T-helper 2 cell (primary cell): ENCODE results near the gene AGGF1.
A peak's percentile ranks its signal among the peaks of the same experiment; 100 is the strongest.
"Not testable (repeated sequence)": the region's sequence is repeated elsewhere in the genome, so short reads cannot be mapped to it uniquely, and the experiment has no call there.

Experiments used
- DNase-seq, 5 experiments: peaks; one replicate each; pipeline versions ENCODE4 v3.0.0 to v3.0.0-alpha.2; 2012 to 2022
- total RNA-seq, 2 donors: gene quantifications; one replicate each; lab custom pipeline; 2026; lab: John Stamatoyannopoulos, UW

AGGF1 gene, protein sequence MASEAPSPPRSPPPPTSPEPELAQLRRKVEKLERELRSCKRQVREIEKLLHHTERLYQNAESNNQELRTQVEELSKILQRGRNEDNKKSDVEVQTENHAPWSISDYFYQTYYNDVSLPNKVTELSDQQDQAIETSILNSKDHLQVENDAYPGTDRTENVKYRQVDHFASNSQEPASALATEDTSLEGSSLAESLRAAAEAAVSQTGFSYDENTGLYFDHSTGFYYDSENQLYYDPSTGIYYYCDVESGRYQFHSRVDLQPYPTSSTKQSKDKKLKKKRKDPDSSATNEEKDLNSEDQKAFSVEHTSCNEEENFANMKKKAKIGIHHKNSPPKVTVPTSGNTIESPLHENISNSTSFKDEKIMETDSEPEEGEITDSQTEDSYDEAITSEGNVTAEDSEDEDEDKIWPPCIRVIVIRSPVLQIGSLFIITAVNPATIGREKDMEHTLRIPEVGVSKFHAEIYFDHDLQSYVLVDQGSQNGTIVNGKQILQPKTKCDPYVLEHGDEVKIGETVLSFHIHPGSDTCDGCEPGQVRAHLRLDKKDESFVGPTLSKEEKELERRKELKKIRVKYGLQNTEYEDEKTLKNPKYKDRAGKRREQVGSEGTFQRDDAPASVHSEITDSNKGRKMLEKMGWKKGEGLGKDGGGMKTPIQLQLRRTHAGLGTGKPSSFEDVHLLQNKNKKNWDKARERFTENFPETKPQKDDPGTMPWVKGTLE
- total RNA-seq, result 12.8 to 18.3 reads per million in 2 donors

DNA sequence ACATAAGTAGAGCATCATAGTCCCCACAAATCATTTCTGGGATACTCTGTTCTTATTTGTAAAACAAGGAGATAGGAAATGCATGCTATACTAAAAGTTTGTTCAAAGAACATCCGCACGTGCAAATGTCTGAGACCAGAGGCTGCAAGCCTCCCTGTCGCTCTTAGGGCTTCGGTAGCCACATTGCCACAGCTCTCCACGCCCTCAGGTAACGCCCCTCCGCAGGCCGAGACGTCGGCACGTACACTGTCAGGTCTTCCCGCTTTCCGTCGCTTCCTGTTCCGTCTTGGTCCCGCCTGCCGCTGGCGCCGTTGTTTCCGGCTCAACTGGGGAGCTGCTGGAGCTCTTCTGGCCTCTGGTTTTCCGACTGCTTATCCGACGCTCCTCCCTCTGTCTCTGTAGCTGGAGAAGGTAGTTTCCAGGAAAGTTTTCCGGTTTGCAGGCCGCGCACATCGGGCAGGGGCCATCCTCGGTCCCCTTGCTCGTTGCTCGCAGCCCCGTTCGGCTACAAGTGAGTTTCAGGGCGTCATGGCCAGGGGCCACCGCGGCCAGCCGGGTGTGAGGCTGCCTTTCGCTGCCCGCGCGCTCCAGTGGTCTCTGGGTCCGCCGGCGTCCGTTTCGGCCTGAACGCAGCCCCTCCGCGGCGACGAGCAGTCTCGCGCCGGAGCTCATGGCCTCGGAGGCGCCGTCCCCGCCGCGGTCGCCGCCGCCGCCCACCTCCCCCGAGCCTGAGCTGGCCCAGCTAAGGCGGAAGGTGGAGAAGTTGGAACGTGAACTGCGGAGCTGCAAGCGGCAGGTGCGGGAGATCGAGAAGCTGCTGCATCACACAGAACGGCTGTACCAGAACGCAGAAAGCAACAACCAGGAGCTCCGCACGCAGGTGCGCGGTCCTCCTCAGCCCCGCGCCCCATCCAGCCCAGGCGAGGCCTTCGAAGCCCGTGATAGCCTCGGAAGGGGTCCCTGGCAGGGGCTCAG lies at the start of gene AGGF1:
Gene AGGF1, plus strand, starts transcription at position 308 of the 975 bp plus-strand sequence. Its CDS starts 363 bp downstream, at position 671.
- peak; percentile 70 to 98 (median 88) for DNase-seq

DNA sequence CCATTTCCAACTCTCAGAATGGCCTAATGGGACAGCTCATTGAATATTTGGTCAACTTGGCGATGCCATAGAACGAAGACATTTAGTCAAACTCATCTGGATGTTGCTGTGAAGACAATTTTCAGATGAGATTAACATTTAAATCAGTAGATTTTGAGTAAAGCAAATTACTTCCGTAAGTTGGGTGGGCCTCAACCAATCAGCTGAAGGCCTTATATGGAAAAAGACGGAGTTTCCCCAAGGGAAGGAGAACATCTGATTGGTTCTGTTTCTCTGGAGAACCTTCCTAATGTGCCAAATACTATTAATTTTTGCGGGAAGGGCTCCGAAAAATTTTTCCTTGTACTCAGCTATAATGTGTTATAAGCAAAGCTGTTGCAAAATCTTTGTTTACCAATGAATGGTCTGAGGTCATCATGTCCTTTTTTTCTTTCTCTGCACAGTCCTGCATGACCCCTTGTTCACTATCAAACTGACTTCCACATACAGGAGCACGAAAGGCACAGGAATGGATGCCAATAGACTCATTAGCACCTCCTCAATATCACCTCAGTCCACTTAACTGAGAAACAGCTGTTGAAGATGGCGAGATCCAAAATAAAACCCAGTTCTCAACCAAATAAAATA lies 49.6 kb upstream of the AGGF1 start:
- DNase-seq, result no peak

DNA sequence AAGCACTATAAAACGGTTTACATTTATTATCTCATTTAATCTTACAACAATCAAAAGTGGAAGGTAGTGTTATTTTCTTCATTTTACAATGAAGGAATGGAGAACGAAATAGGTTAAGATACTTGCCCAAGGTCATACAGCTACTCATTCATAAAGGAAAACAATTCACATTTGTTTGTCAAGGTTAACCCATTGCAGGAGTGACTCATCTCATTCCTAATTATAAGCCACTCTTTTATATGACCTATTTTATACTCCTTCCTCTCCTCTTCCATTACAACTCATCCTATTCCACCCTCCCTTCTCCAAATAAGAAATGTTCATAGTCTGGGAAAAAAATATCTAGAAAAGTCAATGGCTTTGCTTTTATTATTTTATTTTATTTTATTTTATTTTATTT lies 47.8 kb upstream of the AGGF1 start:
- no peak for DNase-seq

DNA sequence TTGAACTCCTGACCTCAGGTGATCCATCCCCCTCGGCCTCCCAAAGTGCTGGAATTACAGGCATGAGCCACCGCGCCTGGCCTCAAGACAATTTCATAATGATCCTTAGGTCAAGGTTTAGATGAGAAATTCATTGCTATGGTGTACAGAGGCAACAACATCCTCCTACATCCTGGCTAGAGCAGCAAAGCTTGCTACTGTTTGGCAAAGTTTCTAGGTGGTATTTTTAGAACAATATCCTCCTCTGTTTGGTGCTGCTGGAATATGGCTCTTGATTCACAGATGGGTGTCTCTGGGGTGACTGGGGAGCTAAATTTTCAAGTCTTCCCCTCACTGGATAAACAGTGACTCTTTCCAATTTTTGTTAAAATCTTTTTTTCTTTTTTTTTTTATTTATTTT lies 46.7 kb upstream of the AGGF1 start:
- DNase-seq, result no peak

DNA sequence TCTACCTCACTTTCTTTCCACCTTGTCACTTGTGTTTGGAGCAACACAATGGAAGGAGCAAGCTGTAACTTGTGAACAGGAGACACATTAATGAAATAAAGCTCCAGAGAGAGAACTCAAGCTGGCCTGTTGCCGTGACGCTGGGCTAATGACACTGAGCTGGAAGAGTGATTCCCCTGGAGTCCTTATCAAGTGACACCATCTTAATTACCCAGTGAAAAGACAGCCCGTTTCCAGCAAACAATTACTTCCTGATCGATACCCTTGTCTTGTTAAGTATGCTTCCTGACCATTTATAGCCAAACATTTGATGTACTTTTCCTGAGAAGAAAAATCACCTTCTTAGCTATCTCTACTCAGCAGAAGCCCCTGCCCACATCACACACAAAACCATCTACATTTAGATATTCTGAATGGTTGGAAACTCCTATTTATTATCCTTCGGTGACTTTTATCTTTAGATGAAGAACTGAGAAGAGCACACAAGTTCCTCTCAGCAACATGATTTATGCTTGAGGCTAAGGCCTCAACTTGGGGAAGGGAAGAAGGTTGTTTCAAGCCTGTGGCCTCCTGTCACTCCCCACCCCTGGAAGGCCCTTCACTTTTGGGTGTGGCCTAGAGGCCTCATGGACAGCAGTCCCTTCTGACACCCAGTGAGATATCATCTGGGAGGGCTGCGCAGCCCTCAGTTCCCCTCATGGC lies 43.2 kb upstream of the AGGF1 start:
- no peak for DNase-seq

DNA sequence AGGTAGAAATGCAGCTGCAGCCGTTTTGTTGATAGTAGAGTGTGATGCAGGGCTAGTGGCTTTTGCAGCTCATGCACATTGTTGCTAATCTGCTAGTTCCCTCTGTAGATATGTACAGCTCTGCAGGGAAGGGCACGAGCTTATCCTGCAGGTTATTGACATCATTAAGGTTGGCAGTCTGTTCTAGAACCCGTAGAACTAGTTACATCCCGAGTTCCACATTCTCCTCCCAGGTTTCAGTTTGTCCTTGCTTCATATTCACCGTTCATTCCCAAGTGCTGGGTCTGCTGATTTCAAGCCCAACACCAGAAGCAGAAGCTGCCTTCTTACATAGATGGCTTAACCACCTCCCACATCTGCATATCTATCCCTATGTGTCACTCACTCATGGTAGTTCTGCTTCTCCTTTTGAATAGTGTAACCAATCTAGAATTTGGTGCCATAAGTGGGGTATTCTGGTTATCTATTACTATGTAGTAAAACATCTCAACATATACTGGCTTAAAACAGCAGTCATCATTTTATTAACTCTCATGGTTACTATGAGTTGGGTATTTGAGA lies 39.2 kb upstream of the AGGF1 start:
- no peak for DNase-seq

DNA sequence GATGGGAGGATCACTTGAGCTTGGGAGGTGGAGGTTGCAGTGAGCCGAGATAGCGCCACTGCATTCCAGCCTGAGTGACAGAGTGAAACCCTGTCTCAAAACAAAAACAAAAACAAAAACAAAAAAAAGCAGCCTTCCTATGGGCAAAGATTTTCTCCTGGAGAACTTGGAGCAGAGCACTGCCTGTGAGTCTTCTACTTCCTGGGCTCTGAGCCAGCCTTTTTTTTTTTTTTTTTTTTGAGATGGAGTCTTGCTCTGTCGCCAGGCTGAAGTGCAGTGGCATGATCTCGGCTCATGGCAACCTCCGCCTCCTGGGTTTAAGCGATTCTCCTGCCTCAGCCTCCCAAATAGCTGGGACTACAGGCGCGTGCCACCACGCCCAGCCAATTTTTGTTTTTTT lies 36.8 kb upstream of the AGGF1 start:
- not testable (repeated sequence) for DNase-seq

DNA sequence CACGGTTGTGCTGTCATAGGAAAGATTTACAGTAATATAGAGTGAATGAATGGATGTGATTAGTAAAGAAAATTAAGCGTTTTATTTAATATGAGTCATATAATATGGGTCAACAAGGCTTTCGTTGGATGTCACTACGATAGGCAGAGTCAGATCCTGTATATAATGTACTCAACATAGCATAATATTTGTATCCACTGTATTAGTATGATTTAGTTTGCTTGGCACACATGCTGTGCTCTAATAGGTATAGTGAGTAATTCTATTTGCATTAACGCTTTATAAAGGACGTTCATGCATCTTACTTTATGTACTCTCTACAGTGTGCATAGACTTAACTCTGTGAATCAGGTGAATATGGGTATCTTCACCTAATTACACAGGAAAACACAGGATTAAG lies 35.9 kb upstream of the AGGF1 start:
- no peak for DNase-seq

DNA sequence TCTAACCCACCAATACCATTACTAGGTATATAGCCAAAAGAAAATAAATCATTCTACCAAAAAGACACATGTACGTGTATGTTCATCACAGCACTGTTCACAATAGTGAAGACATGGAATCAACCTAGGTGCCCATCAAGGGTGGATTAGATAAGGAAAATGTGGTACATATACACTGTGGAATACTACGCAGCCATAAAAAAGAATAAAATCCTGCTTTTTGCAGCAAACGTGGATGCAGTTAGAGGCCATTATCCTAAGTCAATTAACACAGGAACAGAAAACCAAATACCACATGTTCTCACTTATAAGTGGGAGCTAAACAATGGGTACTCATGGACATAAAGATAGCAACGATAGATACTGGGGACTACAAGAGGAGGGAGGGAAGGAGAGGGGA lies 32.0 kb upstream of the AGGF1 start:
- DNase-seq, result not testable (repeated sequence)

DNA sequence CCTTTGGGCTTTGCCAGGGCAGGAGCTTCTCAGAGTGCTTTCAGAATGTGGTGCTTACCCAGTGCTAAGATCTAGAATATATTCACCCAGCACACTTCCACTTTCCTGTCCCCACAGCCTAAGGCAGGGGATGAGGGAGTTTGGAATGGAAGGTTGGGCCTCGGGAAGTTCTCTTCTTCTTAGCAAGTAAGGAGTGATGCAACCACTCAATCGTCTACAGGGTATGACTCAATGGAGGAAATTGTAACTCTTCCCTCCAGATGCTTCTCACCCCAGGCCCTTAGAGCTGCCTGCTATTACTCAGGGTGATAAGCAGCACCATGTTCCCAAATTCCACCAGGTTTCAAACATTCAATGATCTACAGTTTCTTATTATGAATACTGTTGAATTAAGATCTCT lies 30.8 kb upstream of the AGGF1 start:
- DNase-seq, result no peak

DNA sequence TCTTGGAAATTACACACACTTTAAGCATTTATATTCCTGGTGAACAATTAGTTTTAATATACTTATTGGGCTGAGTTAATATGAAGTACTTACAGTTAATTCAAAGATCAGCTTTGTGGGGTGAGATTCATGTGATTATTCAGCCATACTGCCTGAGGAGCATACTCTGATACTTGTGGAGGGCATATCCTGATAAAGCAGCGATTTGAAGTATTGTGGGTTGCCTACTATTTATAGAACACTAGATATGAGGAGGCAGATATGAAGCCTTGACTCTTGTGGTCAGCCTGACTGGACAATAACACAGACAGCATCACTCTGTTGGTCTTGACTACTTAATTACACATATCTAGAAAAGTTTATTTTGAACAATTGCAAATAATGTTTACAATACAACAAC lies 27.0 kb upstream of the AGGF1 start:
- no peak for DNase-seq

DNA sequence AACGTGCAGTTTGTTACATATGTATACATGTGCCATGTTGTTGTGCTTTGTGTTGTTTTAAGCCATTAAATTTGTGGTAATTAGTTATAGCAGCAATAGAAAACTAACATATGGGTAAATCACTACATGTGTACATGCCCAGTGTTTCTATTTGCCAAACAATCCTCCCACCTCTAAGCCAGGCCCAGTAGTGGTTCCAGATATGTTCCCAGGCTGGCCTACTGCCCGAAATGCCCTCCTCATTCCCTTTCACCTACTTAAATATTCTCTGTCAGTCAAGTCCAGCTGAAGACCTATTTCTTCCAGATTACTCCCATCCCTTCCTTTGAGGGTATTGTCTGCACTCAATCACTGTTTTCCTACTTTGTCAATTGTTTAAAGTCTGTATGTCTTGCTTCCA lies 24.1 kb upstream of the AGGF1 start:
- DNase-seq, result no peak

DNA sequence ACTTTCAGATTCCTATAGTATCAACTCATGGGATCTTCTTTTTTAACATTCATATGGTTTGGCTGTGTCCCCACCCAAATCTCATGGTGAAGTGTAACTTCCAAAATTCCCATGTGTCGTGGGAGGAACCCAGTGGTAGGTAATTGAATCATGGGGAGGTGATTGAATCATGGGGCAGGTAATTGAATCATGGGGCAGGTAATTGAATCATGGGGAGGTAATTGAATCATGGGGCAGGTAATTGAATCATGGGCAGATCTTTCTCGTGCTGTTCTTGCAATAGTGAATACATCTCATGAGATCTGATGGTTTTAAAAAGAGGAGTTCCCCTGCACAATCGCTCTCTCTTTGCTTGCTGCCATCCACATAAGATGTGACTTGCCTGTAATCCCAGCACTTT lies 21.8 kb upstream of the AGGF1 start:
- DNase-seq, result no peak

DNA sequence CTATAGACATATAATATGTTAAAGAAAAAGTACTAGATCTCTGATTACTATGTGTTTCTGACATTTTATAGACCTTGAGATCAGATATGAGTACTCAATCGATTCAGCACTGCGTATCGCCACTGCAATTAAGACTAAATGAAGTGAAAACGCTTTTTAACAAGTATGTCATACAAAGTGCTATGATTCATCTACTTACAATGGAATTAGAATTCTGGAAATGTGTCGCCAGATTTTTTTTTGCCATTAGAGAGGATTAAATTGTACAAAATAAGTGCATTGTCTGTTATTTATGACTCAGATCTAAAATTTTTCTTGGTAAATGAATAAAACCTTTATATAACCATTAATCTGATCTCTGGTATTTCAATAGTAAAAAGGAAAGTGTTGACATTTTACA lies 20.0 kb upstream of the AGGF1 start:
- DNase-seq, result no peak

DNA sequence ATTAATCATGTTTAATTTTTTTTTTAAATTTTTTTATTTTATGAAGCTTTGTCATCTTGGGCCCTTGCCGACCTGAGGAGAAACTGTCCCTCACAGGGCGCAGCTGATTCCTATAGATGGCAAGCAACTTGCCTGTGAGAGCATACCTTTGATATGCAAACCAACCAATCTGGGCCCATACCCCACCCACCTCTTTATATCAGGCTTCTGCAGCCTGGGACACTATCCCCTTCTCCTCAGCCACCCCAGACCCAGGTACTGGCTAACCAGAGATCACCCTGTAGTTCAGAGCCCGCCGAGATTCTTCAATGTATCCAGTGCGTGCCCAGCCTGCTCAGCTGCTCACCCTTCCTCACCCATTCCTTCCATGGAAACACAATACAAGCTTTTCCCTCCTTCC lies 18.7 kb upstream of the AGGF1 start:
- no peak for DNase-seq

DNA sequence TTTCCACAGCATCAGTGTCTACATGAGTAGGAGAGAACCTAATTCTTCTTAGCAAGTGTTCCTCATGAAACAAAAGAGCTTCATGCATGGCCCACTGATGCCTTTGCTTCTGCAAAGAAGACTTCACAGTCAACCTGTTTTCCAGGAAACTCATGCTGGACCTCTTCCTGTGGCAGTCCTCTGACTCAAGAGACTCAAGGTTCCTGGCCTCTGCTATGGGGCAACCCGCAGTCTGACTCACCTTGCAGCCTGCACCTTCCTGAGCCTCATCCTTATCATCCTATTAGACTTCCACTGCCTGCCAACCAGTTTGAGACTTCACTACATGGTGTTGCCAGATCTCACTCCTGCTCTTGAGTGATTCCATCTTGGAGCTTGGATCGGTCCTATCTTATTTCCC lies 17.6 kb upstream of the AGGF1 start:
- no peak for DNase-seq

DNA sequence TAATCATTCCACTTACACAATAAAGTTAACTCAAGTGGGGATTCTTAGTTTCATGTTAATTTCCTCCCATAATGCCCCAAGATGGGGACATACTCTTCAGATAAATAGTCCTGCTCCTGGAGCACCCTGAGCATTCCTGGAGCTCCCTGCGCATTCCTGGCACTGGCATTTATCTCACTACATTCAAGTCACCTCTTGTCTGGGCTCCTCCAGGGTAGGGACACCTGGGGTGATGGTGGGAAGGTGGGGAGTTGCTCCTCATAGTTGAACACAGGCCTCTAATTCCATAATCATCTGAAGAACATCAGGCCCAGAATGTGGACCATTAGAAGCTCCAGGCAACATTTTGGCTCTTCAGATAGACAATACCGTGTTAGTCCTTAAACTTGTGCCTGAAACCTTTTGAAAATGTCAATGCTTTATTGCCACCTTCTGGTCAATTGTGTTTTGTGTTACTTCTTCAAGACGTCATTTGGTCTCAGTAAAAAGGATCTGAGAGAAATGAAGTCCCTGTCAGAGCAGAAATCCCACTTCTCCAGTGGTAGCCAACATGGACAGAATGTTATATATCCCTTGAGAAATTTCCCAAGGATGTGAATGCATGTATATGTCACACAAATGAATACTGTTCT lies 14.2 kb upstream of the AGGF1 start:
- peak in 1 of 5 experiments; percentile 58 for DNase-seq

DNA sequence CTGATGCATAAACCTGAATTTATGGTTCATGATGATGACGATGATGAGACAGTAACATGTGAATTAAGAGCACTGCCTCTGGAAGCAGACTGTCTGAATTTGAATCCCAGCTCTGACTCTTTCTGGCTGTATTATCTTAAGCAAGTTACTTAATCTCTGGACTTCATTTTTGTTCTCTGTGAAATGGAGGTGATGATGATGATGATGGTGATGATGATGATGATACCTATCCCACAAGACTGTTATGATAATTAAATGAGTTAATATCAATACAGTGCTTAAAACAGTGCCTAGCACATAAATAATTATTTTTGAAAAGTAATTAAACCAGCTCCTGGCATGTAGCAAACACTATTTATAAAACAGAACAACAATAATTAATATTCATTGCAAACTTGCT lies 13.2 kb upstream of the AGGF1 start:
- no peak for DNase-seq

DNA sequence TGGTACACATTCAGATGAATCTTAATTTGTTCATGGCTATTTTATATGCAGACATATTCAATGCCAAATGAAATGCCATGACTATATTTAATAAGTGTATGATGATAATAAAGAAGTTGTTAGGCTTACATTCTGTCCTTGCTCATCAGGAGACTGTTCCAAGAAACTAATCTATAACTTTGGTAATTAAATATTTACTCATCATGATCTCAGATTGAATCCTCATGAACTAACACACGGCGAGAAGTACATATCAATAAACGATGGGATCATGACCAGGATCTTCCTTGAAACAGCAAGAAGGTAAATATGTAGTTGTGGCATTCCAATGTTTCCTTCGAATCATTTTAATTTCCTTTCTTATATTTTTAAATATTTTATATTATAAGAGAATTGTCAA lies 12.5 kb upstream of the AGGF1 start:
- no peak for DNase-seq

DNA sequence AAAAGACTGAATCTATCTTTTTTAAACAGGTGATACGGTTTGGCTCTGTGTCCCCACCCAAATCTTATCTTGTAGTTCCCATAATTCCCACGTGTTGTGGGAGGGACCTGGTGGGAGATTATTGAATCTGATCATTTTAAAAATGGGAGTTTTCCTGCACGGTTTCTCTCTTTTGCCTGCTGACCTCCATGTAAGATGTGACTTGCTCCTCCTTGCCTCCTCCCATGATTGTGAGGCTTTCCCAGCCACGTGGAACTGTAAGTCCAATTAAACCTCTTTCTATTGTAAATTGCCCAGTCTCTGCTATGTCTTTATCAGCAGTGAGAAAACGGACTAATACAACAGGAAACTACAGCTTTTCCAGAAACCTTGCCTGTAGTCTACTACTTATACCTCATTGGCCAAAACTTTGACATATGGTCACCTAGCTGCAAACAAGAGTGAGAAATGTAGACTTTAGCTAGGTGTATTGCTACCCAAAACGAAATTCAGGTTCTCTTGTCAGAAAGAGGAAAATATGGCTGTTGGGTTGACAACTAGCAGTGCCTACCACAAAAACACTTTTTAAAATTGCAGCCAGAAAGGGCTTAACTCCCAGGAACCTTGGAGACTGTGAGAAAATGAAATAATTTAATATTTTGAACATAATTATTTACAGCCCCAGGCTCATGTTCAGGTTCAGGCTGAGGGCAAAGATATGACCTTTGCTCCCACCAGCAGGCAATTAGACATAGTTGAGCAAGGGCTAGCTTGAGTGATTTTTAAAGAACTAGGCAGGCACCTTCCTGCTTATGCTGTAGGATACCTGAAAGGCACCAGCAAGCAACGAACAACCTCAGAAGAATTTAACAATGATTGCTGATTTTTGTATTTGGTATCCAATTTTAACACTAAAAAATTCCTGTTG lies 7.4 kb upstream of the AGGF1 start:
- no peak for DNase-seq
